Measurements from ENCODE around the gene LYL1. TPM values are rescaled to one million over a fixed set of nuclear protein-coding genes. Genes with fewer than 3 reads are reported as not detected.

LYL1 gene
- total RNA-seq, 3 donors from 2014 or later (not counting 1 experiment from before 2014, with no cell fraction given) = 2.0 to 7.7 (median 6.7) TPM

DNA sequence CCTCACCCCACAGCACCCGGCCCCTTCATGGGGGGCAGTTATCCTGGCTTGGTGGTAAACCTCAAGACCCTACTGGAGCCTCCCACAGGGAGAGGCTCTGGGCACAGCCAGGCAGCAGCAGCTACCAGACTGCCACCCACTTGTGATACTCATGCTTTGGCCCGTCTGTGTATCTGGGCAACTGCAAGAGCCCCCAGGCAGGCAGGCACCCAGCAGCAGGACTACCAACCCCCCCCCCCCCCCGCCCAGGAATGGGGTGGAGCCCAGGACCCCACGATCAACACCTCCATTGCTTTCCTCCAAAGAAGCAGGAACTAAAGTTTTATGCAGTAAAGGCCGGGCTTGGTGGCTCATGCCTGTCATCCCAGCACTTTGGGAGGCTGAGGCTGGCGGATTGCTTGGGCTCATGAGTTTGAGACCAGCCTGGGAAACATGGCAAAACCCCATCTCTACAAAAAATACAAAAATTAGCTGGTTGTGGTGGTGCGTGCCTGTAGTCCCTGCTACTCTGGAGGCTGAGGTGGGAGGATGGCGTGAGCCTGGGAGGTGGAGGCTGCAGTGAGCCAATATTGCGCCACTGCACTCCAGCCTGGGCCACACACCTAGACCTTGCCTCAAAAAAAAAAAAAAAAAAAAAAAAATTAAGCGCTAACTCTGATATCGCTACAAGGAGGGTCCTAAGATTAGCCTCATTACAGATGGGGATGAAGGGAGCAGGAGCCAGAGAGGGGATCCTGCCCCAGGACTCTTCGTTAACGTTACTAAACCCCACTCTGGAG lies 1.1 kb upstream of the LYL1 start:
- 42% methylated on average over 9 of the region's 13 CpGs for WGBS (ENCODE audit: insufficient coverage)
- Histone ChIP-seq H3K27ac (ENCODE audit: low read length) (peak overlapping the region; percentile 84), H3K9me3 (ENCODE audit: control insufficient read depth, insufficient read depth, low read length) (no peaks in the 10 kb centered on the region), H3K4me3 (ENCODE audit: low read length) (peak overlapping the region; percentile 55), H3K4me1 (ENCODE audit: control insufficient read depth, insufficient read depth, low read length) (peaks cover 75% of the 10 kb centered on the region), H3K36me3 (ENCODE audit: control insufficient read depth, insufficient read depth, low read length) (peaks cover 5% of the 10 kb centered on the region), H3K27me3 (ENCODE audit: control insufficient read depth, insufficient read depth, low read length) (peaks cover 4% of the 10 kb centered on the region)
- peaks cover 3% of the 10 kb centered on the region in 2 donors for H3K9me3 Mint-ChIP-seq
- TF ChIP-seq, protein P1, sequence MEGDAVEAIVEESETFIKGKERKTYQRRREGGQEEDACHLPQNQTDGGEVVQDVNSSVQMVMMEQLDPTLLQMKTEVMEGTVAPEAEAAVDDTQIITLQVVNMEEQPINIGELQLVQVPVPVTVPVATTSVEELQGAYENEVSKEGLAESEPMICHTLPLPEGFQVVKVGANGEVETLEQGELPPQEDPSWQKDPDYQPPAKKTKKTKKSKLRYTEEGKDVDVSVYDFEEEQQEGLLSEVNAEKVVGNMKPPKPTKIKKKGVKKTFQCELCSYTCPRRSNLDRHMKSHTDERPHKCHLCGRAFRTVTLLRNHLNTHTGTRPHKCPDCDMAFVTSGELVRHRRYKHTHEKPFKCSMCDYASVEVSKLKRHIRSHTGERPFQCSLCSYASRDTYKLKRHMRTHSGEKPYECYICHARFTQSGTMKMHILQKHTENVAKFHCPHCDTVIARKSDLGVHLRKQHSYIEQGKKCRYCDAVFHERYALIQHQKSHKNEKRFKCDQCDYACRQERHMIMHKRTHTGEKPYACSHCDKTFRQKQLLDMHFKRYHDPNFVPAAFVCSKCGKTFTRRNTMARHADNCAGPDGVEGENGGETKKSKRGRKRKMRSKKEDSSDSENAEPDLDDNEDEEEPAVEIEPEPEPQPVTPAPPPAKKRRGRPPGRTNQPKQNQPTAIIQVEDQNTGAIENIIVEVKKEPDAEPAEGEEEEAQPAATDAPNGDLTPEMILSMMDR (IDR thresholded peaks at IDR 0.05) = no peak
- ATAC-seq (no peak), DNase-seq (no peak)
- intact Hi-C loops (cut with micrococcal nuclease) = loop anchor here (2.0 to 5.0 kb wide), 3 partner anchors 13 to 316 kb away; partner anchors contain the start of genes IER2, STX10 and TRMT1
- no peaks in the 10 kb centered on the region for H3K36me3 Mint-ChIP-seq
- H3K27ac Mint-ChIP-seq = peak overlapping the region in 1 of 2 donors; percentile 88
- H3K27me3 Mint-ChIP-seq (ENCODE audit: low read depth in 2 of 2) = peaks cover 0 to 3% of the 10 kb centered on the region in 2 donors
- peak overlapping the region; percentile 93 for H3K4me3 Mint-ChIP-seq
- peaks cover 14 to 48% of the 10 kb centered on the region in 2 donors for H3K4me1 Mint-ChIP-seq

DNA sequence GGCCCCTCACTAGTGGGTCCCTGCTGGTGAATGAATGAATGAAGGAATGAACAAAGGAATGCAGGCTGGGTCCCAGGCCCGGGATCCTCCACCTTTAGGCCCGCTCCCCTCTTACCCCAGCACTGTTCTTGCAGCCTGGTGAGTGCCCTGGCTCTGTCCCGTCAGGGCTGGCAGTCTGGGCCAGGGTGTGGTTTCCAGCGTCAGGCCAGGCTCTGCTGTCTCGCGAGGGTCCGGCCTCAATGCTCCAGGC lies 317 bp downstream of the LYL1 start:
- H3K27me3 Mint-ChIP-seq (ENCODE audit: low read depth in 2 of 2) = peaks cover 0 to 10% of the 10 kb centered on the region in 2 donors
- intact Hi-C loops (cut with micrococcal nuclease) = loop anchor here (2.0 to 5.0 kb wide), 3 partner anchors 14 to 315 kb away; partner anchors contain the start of genes IER2, STX10 and TRMT1
- peak overlapping the region; percentile 55 for H3K4me3 ChIP-seq (ENCODE audit: low read length)
- H3K27ac ChIP-seq (ENCODE audit: low read length) = peak overlapping the region; percentile 47
- no peaks in the 10 kb centered on the region for H3K9me3 ChIP-seq (ENCODE audit: control insufficient read depth, insufficient read depth, low read length)
- peaks cover 11% of the 10 kb centered on the region for H3K27me3 ChIP-seq (ENCODE audit: control insufficient read depth, insufficient read depth, low read length)
- TF ChIP-seq, protein P1 (IDR thresholded peaks at IDR 0.05) = no peak
- peaks cover 1% of the 10 kb centered on the region for H3K36me3 ChIP-seq (ENCODE audit: control insufficient read depth, insufficient read depth, low read length)
- ATAC-seq (no peak), DNase-seq (no peak)
- peaks cover 3% of the 10 kb centered on the region in 2 donors for H3K9me3 Mint-ChIP-seq
- H3K27ac Mint-ChIP-seq = peak overlapping the region in 1 of 2 donors; percentile 69
- WGBS (ENCODE audit: insufficient coverage) = 12% methylated on average over 7 of the region's 7 CpGs
- peak overlapping the region; percentile 55 for H3K4me3 Mint-ChIP-seq
- H3K4me1 ChIP-seq (ENCODE audit: control insufficient read depth, insufficient read depth, low read length) = peaks cover 87% of the 10 kb centered on the region
- no peaks in the 10 kb centered on the region for H3K36me3 Mint-ChIP-seq
- peaks cover 18 to 59% of the 10 kb centered on the region in 2 donors for H3K4me1 Mint-ChIP-seq

DNA sequence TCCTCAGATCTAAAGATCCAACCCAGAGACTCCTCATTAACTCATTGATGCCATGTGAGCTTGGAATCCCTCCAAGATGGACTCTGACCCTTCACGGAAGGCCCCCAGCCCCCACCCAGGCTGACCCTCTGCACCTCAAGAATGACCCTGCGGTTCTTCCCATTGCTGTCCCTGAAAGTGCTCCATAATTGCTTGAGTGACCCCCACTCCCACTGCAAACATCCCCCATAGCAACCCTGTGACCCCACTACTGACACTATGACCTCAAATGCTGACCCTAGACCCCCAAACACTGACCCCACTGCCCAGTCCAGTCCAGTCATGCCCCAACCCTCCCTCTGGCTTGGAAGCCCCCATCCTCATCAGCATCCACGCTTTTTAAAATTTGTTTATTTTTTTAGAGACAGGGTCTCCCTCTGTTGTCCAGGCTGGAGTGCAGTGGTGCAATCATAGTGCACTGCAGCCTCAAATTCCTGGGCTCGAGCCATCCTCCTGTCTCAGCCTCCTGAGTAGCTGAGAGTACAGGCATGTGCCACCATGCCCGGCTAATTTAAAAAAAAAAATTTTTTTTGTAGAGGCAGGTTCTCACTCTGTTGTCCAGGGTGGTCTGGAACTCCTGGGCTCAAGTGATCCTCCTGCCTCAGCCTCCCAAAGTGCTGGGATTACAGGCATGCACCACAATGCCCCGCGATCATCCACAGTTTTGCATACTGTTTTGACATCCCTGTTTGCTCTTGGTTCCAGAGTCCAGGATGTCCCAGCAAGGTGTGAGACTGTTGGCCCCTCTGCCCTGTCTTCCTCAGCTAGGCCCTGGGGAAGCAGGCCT lies 855 bp downstream of the LYL1 start:
- H3K27ac ChIP-seq (ENCODE audit: low read length) = peak overlapping the region; percentile 47
- Mint-ChIP-seq H3K27ac (no peak overlapping the region), H3K9me3 (peaks cover 3% of the 10 kb centered on the region in 2 donors), H3K27me3 (ENCODE audit: low read depth in 2 of 2) (peaks cover 0 to 10% of the 10 kb centered on the region in 2 donors), H3K4me1 (peaks cover 18 to 59% of the 10 kb centered on the region in 2 donors), H3K4me3 (peak overlapping the region; percentile 55), H3K36me3 (no peaks in the 10 kb centered on the region)
- H3K4me1 ChIP-seq (ENCODE audit: control insufficient read depth, insufficient read depth, low read length) = peaks cover 90% of the 10 kb centered on the region
- no peaks in the 10 kb centered on the region for H3K9me3 ChIP-seq (ENCODE audit: control insufficient read depth, insufficient read depth, low read length)
- 43% methylated on average over 7 of the region's 7 CpGs for WGBS (ENCODE audit: insufficient coverage)
- H3K4me3 ChIP-seq (ENCODE audit: low read length) = peak overlapping the region; percentile 55
- no peak for ATAC-seq
- TF ChIP-seq, protein P1 (IDR thresholded peaks at IDR 0.05) = no peak
- no peak for DNase-seq
- H3K27me3 ChIP-seq (ENCODE audit: control insufficient read depth, insufficient read depth, low read length) = peaks cover 16% of the 10 kb centered on the region
- H3K36me3 ChIP-seq (ENCODE audit: control insufficient read depth, insufficient read depth, low read length) = no peaks in the 10 kb centered on the region
- intact Hi-C loops (cut with micrococcal nuclease) = loop anchor here (2.0 to 5.0 kb wide), 3 partner anchors 15 to 315 kb away; partner anchors contain the start of genes IER2, STX10 and TRMT1
